ENCODE data around the gene DPH6. TPM values are rescaled to one million over a fixed set of nuclear protein-coding genes. Genes with fewer than 3 reads are reported as not detected.

The DPH6 gene
- total and polyA plus RNA-seq, 2 experiments from 2014 or later = 11.3 to 14.4 TPM

DNA sequence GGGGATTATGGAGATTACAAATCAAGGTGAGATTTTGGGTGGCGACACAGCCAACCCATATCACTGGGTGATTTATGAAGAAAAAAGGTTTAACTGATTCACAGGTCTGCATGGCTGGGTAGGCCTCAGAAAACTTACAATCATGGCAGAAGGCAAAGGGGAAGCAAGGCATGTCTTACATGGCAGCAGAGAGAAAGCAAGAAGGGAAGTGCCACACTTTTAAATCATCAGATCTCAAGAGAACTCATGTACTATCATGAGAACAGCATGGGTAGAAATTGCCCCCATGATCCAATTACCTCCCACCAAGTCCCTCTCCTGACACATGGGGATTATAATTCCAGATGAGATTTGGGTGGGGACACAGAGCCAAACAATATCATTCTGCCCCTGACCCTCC is 59.7 kb downstream of the DPH6 start:
- H3K27me3 ChIP-seq = no peaks in the 10 kb centered on the region
- H4K20me1 ChIP-seq (ENCODE audit: insufficient read depth, poor library complexity, severe bottlenecking) = no peaks in the 10 kb centered on the region
- H3K79me2 ChIP-seq = no peaks in the 10 kb centered on the region
- no peak overlapping the region for H2AFZ ChIP-seq
- H3K9me3 ChIP-seq (ENCODE audit: low read depth) = no peaks in the 10 kb centered on the region
- H3K36me3 ChIP-seq (replicated peaks; ENCODE audit: insufficient read depth, low read depth) = no peaks in the 10 kb centered on the region
- no peaks in the 10 kb centered on the region for H3K4me1 ChIP-seq (ENCODE audit: insufficient read depth)
- no peaks in the 10 kb centered on the region for H3K9me2 ChIP-seq (replicated peaks; ENCODE audit: insufficient read depth)
- TF ChIP-seq EZH2 (IDR thresholded peaks at IDR 0.05; ENCODE audit: borderline replicate concordance) = no peak
- TF ChIP-seq EZH2phosphoT487 (IDR thresholded peaks at IDR 0.05; ENCODE audit: low read depth, severe bottlenecking, unreplicated experiment) = no peak
- TF ChIP-seq, protein P1, sequence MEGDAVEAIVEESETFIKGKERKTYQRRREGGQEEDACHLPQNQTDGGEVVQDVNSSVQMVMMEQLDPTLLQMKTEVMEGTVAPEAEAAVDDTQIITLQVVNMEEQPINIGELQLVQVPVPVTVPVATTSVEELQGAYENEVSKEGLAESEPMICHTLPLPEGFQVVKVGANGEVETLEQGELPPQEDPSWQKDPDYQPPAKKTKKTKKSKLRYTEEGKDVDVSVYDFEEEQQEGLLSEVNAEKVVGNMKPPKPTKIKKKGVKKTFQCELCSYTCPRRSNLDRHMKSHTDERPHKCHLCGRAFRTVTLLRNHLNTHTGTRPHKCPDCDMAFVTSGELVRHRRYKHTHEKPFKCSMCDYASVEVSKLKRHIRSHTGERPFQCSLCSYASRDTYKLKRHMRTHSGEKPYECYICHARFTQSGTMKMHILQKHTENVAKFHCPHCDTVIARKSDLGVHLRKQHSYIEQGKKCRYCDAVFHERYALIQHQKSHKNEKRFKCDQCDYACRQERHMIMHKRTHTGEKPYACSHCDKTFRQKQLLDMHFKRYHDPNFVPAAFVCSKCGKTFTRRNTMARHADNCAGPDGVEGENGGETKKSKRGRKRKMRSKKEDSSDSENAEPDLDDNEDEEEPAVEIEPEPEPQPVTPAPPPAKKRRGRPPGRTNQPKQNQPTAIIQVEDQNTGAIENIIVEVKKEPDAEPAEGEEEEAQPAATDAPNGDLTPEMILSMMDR (IDR thresholded peaks at IDR 0.05; ENCODE audit: poor library complexity) = no peak
- H3K27ac ChIP-seq = no peak overlapping the region
- WGBS (ENCODE audit: low lambda C conversion rate, missing lambda C conversion rate) = 100% methylated on average over 1 of the region's 1 CpG
- no peak overlapping the region for H3K4me3 ChIP-seq
- H3K4me2 ChIP-seq = no peak overlapping the region
- DNase-seq (ENCODE audit: low spot score) = no peak

DNA sequence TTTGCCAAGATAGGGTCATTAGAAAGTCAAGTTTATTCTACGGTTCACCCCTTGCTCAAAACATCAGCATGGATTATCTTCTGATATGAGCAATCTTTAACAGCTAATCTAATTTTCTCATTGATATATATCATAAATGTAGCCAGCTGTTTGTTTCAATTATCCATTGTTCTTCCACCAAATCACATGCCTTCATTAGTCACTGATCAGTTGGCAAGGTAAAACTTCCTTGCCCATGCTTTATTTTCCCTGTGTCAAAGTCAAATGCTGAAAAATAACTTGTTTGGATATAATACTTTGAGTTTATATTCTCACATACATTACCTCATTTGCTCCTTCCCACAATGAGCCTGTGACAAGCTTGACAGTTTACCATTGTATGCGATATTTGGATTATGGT is 60.6 kb downstream of the DPH6 start:
- no peaks in the 10 kb centered on the region for H3K27me3 ChIP-seq
- H3K36me3 ChIP-seq (replicated peaks; ENCODE audit: insufficient read depth, low read depth) = no peaks in the 10 kb centered on the region
- no peaks in the 10 kb centered on the region for H3K79me2 ChIP-seq
- H3K27ac ChIP-seq = no peak overlapping the region
- WGBS (ENCODE audit: low lambda C conversion rate, missing lambda C conversion rate) = 96% methylated on average over 2 of the region's 2 CpGs
- no peaks in the 10 kb centered on the region for H4K20me1 ChIP-seq (ENCODE audit: insufficient read depth, poor library complexity, severe bottlenecking)
- no peak for TF ChIP-seq EZH2phosphoT487 (IDR thresholded peaks at IDR 0.05; ENCODE audit: low read depth, severe bottlenecking, unreplicated experiment)
- TF ChIP-seq, protein P1 (IDR thresholded peaks at IDR 0.05; ENCODE audit: poor library complexity) = no peak
- no peak for TF ChIP-seq EZH2 (IDR thresholded peaks at IDR 0.05; ENCODE audit: borderline replicate concordance)
- no peak overlapping the region for H3K4me3 ChIP-seq
- H3K4me2 ChIP-seq = no peak overlapping the region
- no peaks in the 10 kb centered on the region for H3K4me1 ChIP-seq (ENCODE audit: insufficient read depth)
- H2AFZ ChIP-seq = no peak overlapping the region
- H3K9me3 ChIP-seq (ENCODE audit: low read depth) = no peaks in the 10 kb centered on the region
- H3K9me2 ChIP-seq (replicated peaks; ENCODE audit: insufficient read depth) = no peaks in the 10 kb centered on the region
- no peak for DNase-seq (ENCODE audit: low spot score)

DNA sequence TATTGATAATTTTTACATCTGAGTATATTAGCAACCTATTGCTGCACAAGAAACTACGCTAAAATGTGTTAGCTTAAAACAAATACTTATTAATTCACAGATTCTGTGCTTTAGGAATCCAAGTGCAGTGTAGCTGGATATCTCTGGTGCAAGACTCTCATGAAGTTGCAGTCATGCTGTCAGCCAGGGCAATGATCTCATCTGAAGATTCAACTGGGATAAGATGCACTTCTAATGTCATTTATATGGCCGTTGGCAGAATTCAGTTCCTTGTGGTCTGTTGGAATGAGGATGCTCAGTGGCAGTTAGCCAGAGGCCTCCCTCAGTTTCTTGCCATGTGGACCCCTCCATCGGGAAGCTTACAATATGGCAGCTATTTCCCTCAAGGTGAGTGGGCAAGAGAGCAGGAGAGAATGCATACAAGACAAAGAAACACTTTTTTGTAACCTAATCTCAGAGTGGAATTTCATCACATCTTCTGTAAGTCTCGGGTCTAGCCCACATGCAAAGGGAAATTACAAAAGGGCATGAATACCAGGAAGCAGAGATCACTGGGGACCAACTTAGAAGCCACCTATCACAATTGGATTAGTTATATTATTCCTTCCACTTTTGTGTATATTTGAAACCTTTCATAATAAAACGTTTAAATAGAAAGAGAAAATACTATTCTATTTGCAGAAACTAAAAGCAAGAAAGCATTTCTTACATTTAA is 61.6 kb downstream of the DPH6 start:
- H3K27me3 ChIP-seq = no peaks in the 10 kb centered on the region
- H3K27ac ChIP-seq = no peak overlapping the region
- no peak overlapping the region for H3K4me3 ChIP-seq
- no peaks in the 10 kb centered on the region for H3K4me1 ChIP-seq (ENCODE audit: insufficient read depth)
- H3K36me3 ChIP-seq (replicated peaks; ENCODE audit: insufficient read depth, low read depth) = no peaks in the 10 kb centered on the region
- H3K9me2 ChIP-seq (replicated peaks; ENCODE audit: insufficient read depth) = no peaks in the 10 kb centered on the region
- no peak for DNase-seq (ENCODE audit: low spot score)
- H3K9me3 ChIP-seq (ENCODE audit: low read depth) = no peaks in the 10 kb centered on the region
- 93% methylated on average over 5 of the region's 5 CpGs for WGBS (ENCODE audit: low lambda C conversion rate, missing lambda C conversion rate)
- no peaks in the 10 kb centered on the region for H3K79me2 ChIP-seq
- H2AFZ ChIP-seq = no peak overlapping the region
- no peaks in the 10 kb centered on the region for H4K20me1 ChIP-seq (ENCODE audit: insufficient read depth, poor library complexity, severe bottlenecking)
- TF ChIP-seq, protein P1 (IDR thresholded peaks at IDR 0.05; ENCODE audit: poor library complexity) = no peak
- TF ChIP-seq EZH2phosphoT487 (IDR thresholded peaks at IDR 0.05; ENCODE audit: low read depth, severe bottlenecking, unreplicated experiment) (no peak), EZH2 (IDR thresholded peaks at IDR 0.05; ENCODE audit: borderline replicate concordance) (no peak)
- no peak overlapping the region for H3K4me2 ChIP-seq
